A549 (cell line): ENCODE data around the gene ARL2BP. TPM values are rescaled to one million over a fixed set of nuclear protein-coding genes. Genes with fewer than 3 reads are reported as not detected.

Source experiments
- ATAC-seq, 2 experiments: fragments of 200-7000 bp in 1 of 2; fragments of >200 bp in 1 of 2; cut with Nextera tagmentation in 1 of 2; cut with Tn5 transposase in 1 of 2; 3 replicates each; pipeline versions ENCODE4 v1.8.0 to v1.9.1; 2018 to 2020; ENCODE audit warnings: mild to moderate bottlenecking in 1 of 2, moderate library complexity in 1 of 2
- CTCF ChIA-PET: fragments of 300-600 bp; sonication (Branson Sonifier 250); formaldehyde crosslinking; extraction: SDS; loops from one replicate; lab custom pipeline; 2021; ENCODE audit warnings: antibody characterized with exemption, inconsistent platforms; lab: Yijun Ruan, JAX
- POLR2A ChIA-PET: fragments of 350-600 bp; formaldehyde crosslinking; extraction: SDS; loops from one replicate; lab custom pipeline; 2021; ENCODE audit warnings: antibody characterized with exemption, inconsistent platforms; lab: Yijun Ruan, JAX
- DNase-seq, 2 experiments: peaks; one replicate each; pipeline versions ENCODE4 v3.0.0 to v3.0.0-alpha.2; 2011 to 2016; ENCODE audit warnings: low read depth in 1 of 2, low spot score in 1 of 2
- FAIRE-seq: peaks from 2 replicates; lab custom pipeline; 2011; peaks lifted over from hg19 to GRCh38; lab: Jason Lieb, UNC
- H3K27ac ChIP-seq, 2 experiments: fragments of >200 bp; sonication (Bioruptor Twin); formaldehyde crosslinking; 3 replicates each; pipeline ENCODE4 v1.5.1; 2016 to 2017
- H3K4me1 ChIP-seq: fragments of >200 bp; sonication (Bioruptor Twin); formaldehyde crosslinking; 3 replicates; pipeline ENCODE4 v1.6.1; 2016
- H3K4me2 ChIP-seq: fragments of >200 bp; sonication (Bioruptor Twin); formaldehyde crosslinking; 3 replicates; pipeline ENCODE4 v1.6.1; 2016
- H3K4me3 ChIP-seq: fragments of >200 bp; sonication (Bioruptor Twin); formaldehyde crosslinking; 3 replicates; pipeline ENCODE4 v1.5.1; 2016
- H3K9me3 ChIP-seq: fragments of >200 bp; sonication (Bioruptor Twin); formaldehyde crosslinking; 3 replicates; pipeline ENCODE4 v1.6.1; 2016
- BHLHE40 ChIP-seq: IDR thresholded peaks from 2 replicates; pipeline ENCODE4 v1.6.1; 2012; ENCODE audit warnings: low read depth, low read length, inconsistent platforms
- CBX2 ChIP-seq: fragments of 200-600 bp; sonication (generic); IDR thresholded peaks from 2 replicates; pipeline ENCODE4 v1.6.1; 2016; ENCODE audit warnings: low read depth, mild to moderate bottlenecking, borderline replicate concordance
- CHD4 ChIP-seq: fragments of 200-600 bp; sonication (generic); IDR thresholded peaks from 2 replicates; pipeline ENCODE4 v1.6.1; 2016; ENCODE audit warnings: antibody characterized with exemption, mild to moderate bottlenecking, borderline replicate concordance
- ELK1 ChIP-seq: fragments of 150-350 bp; IDR thresholded peaks from 2 replicates; pipeline ENCODE4 v1.6.1; 2014; ENCODE audit warnings: low read depth, mild to moderate bottlenecking, low read length
- FOXS1 ChIP-seq: fragments of 250-450 bp; sonication (Bioruptor Pico); IDR thresholded peaks from 2 replicates; pipeline ENCODE4 v1.5.0; 2020; ENCODE audit warnings: mild to moderate bottlenecking, moderate library complexity
- HEYL ChIP-seq: fragments of 250-450 bp; sonication (Bioruptor Pico); IDR thresholded peaks from 2 replicates; pipeline ENCODE4 v1.8.0; 2021; ENCODE audit warnings: mild to moderate bottlenecking, moderate library complexity
- TP53 ChIP-seq: fragments of 250-450 bp; sonication (Bioruptor Pico); IDR thresholded peaks from 2 replicates; pipeline ENCODE4 v1.5.0; 2021; ENCODE audit warnings: mild to moderate bottlenecking, moderate library complexity
- WGBS: methylation state at CpG from one replicate; pipeline ENCODE4 v1.1.6; 2017; ENCODE audit errors: missing lambda C conversion rate; 5-methylcytosine and 5-hydroxymethylcytosine counted together
- polyA plus RNA-seq, 4 experiments: library from polyadenylated mRNA; depleted of rRNA in 3 of 4; stranded (reverse); fragments of >200 nt; fragmentation: RNase III in 1 of 4; extraction: RNeasy Plus Mini Kit Qiagen cat#74134 plus additional on column Dnase treatment in 1 of 4; gene quantifications; 2 replicates in 3 of 4; 3 replicates in 1 of 4; pipeline ENCODE4 v1.2.3, GENCODE V29; 2011 to 2017

The ARL2BP gene
- polyA plus RNA-seq, 2 of the 4 experiments (the other 2 are of a cell fraction): 67.0 to 126 TPM

- TF ChIP-seq CBX2 (no peak), ELK1 (no peak), TP53 (CRISPR knock-in tag) (no peak), BHLHE40 (no peak), FOXS1 (CRISPR knock-in tag) (no peak), HEYL (CRISPR knock-in tag) (no peak), CHD4 (no peak)
- FAIRE-seq (no peak), DNase-seq (no peak), ATAC-seq (no peak)
- WGBS: 74% methylated on average over 19 of the region's 19 CpGs
- H3K27ac ChIP-seq: peak overlapping the region in 1 of 2 experiments; percentile 17; a peak in 2 of 6 replicates
- H3K4me3 ChIP-seq: no peak overlapping the region
- CTCF ChIA-PET: interaction anchor here (0.5 to 18.6 kb wide), 47 partner anchors 10 to 985 kb away, joined by 3 to 709 read pairs (median 7); partner anchors contain the start of genes ARL2BP, CCL17, CIAPIN1 and COQ9
- H3K9me3 ChIP-seq: no peaks in the 10 kb centered on the region
- H3K4me2 ChIP-seq: peak overlapping the region; percentile 50
- H3K4me1 ChIP-seq: peaks cover 23% of the 10 kb centered on the region
- POLR2A ChIA-PET: interaction anchor here (1.2 to 1.8 kb wide), 5 partner anchors 56 to 161 kb away, joined by 3 to 11 read pairs (median 8); partner anchors contain the start of genes ARL2BP, CIAPIN1, COQ9 and POLR2C
Observed at GRCh38 chr16:57301126-57301817, 56.2 kb downstream of the ARL2BP start.

Other genes starting within 250 kb of the ARL2BP start
- 36.7 and 44.4 TPM in 2 replicates for gene CPNE2, start 152.7 kb upstream of the ARL2BP start, polyA plus RNA-seq (2011; rRNA removed)
- 32.2 to 37.7 TPM (median 36.7 TPM) in 3 replicates for gene CPNE2, start 152.7 kb upstream of the ARL2BP start, polyA plus RNA-seq (2017; fragmentation: RNase III; extraction: RNeasy Plus Mini Kit Qiagen cat#74134 plus additional on column Dnase treatment)
- 128 and 155 TPM in 2 replicates for gene PSME3IP1, start 59.2 kb upstream of the ARL2BP start, polyA plus RNA-seq (2011; rRNA removed)
- 157 to 159 TPM (median 158 TPM) in 3 replicates for gene PSME3IP1, start 59.2 kb upstream of the ARL2BP start, polyA plus RNA-seq (2017; fragmentation: RNase III; extraction: RNeasy Plus Mini Kit Qiagen cat#74134 plus additional on column Dnase treatment)
- 50.0 and 58.5 TPM in 2 replicates for gene RSPRY1, start 58.9 kb upstream of the ARL2BP start, polyA plus RNA-seq (2011; rRNA removed)
- gene RSPRY1, start 58.9 kb upstream of the ARL2BP start, polyA plus RNA-seq (2017; fragmentation: RNase III; extraction: RNeasy Plus Mini Kit Qiagen cat#74134 plus additional on column Dnase treatment): 30.2 to 32.2 TPM (median 31.9 TPM) in 3 replicates
- gene PLLP, start 39.4 kb downstream of the ARL2BP start, polyA plus RNA-seq (2011; rRNA removed): 3.3 and 3.7 TPM in 2 replicates
- gene PLLP, start 39.4 kb downstream of the ARL2BP start, polyA plus RNA-seq (2017; fragmentation: RNase III; extraction: RNeasy Plus Mini Kit Qiagen cat#74134 plus additional on column Dnase treatment): 1.5 to 1.9 TPM (median 1.8 TPM) in 3 replicates
- gene CCL22, start 113.5 kb downstream of the ARL2BP start, polyA plus RNA-seq (2011; rRNA removed): not detected in 2 replicates
- not detected in 3 replicates for gene CCL22, start 113.5 kb downstream of the ARL2BP start, polyA plus RNA-seq (2017; fragmentation: RNase III; extraction: RNeasy Plus Mini Kit Qiagen cat#74134 plus additional on column Dnase treatment)
- 0.10 and 0.17 TPM in 2 replicates for gene CX3CL1, start 127.2 kb downstream of the ARL2BP start, polyA plus RNA-seq (2011; rRNA removed)
- gene CX3CL1, start 127.2 kb downstream of the ARL2BP start, polyA plus RNA-seq (2017; fragmentation: RNase III; extraction: RNeasy Plus Mini Kit Qiagen cat#74134 plus additional on column Dnase treatment): 0.08 to 0.17 TPM (median 0.08 TPM) in 3 replicates
- not detected in 2 replicates for gene CCL17, start 159.5 kb downstream of the ARL2BP start, polyA plus RNA-seq (2011; rRNA removed)
- not detected in 3 replicates for gene CCL17, start 159.5 kb downstream of the ARL2BP start, polyA plus RNA-seq (2017; fragmentation: RNase III; extraction: RNeasy Plus Mini Kit Qiagen cat#74134 plus additional on column Dnase treatment)
- 101 and 114 TPM in 2 replicates for gene CIAPIN1, start 202.1 kb downstream of the ARL2BP start, polyA plus RNA-seq (2011; rRNA removed)
- 69.1 to 75.0 TPM (median 71.5 TPM) in 3 replicates for gene CIAPIN1, start 202.1 kb downstream of the ARL2BP start, polyA plus RNA-seq (2017; fragmentation: RNase III; extraction: RNeasy Plus Mini Kit Qiagen cat#74134 plus additional on column Dnase treatment)
- gene COQ9, start 202.2 kb downstream of the ARL2BP start, polyA plus RNA-seq (2011; rRNA removed): 109 and 130 TPM in 2 replicates
- 46.2 to 48.0 TPM (median 47.2 TPM) in 3 replicates for gene COQ9, start 202.2 kb downstream of the ARL2BP start, polyA plus RNA-seq (2017; fragmentation: RNase III; extraction: RNeasy Plus Mini Kit Qiagen cat#74134 plus additional on column Dnase treatment)
- gene POLR2C, start 217.4 kb downstream of the ARL2BP start, polyA plus RNA-seq (2011; rRNA removed): 229 and 259 TPM in 2 replicates
- 141 to 148 TPM (median 146 TPM) in 3 replicates for gene POLR2C, start 217.4 kb downstream of the ARL2BP start, polyA plus RNA-seq (2017; fragmentation: RNase III; extraction: RNeasy Plus Mini Kit Qiagen cat#74134 plus additional on column Dnase treatment)
- 85.4 and 93.2 TPM in 2 replicates for gene DOK4, start 241.2 kb downstream of the ARL2BP start, polyA plus RNA-seq (2011; rRNA removed)
- gene DOK4, start 241.2 kb downstream of the ARL2BP start, polyA plus RNA-seq (2017; fragmentation: RNase III; extraction: RNeasy Plus Mini Kit Qiagen cat#74134 plus additional on column Dnase treatment): 51.9 to 70.3 TPM (median 65.2 TPM) in 3 replicates